NOMO-1 (cell line): ENCODE measurements around the gene VCP.
A peak's percentile ranks its signal among the peaks of the same experiment; 100 is the strongest.

Experiments used
- DNase-seq, 2 experiments: peaks; one replicate each; lab custom pipeline; 2025; ENCODE audit not compliant: unreplicated experiment in 2 of 2; lab: John Stamatoyannopoulos, UW

VCP gene

DNA sequence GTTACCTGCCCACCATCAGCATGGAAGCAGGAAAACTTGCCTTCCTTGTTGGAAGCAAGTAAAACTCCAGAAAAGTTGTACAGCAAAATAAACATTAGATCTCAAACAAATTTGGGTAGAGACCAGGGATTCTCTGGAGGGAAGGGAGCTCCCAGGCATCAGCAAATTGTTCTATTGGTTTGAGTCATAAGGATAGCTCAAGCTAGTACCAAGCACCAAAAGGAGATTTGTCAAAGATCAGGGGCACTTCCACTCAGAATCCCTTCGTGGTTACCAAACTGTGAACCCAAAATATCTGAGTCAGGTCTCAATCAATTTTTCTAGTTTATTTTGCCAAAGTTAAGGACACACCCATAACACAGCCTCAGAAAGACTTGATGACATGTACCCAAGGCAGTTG lies 45.1 kb downstream of the VCP start:
- DNase-seq: no peak

DNA sequence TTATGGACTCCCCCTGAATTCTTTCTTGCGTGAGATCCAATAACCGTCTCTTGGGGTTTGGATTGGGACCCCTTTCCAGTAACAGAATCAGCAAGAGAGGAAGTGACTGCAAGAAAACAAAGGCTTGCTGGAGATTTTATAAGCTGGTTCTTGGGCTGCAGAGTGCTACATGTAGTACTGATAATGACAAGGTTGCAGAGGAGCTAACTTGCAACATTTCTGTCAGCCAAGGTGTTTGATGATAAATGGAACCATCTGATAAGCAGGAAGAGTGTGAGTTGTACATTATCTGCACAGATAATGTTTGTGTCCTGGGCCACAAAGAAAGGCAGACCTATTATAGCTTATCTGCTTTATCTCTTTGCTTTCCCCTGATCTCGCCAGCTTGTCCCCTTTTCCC lies 45.8 kb downstream of the VCP start:
- DNase-seq: no peak

GRCh38 chr9:35023443-35023842 lies 49.0 kb downstream of the VCP start:
- DNase-seq: peak; percentile 75 to 80

GRCh38 chr9:35014517-35014916 lies 57.9 kb downstream of the VCP start:
- no peak for DNase-seq

GRCh38 chr9:35010351-35010958 lies 62.0 kb downstream of the VCP start:
- DNase-seq: no peak
